GM21447 (cell line): ENCODE data around the gene CDS1.
"Not testable (repeated sequence)": the region's sequence is repeated elsewhere in the genome, so short reads cannot be mapped to it uniquely, and the experiment has no call there.

Experiments used
- ATAC-seq: cut with Tn5 transposase; IDR thresholded peaks from one replicate; pipeline ENCODE4 v1.9.1; 2021; ENCODE audit not compliant: unreplicated experiment

The CDS1 gene

GRCh38 chr4:84669201-84669600, 86.3 kb downstream of the CDS1 start:
- ATAC-seq, result no peak

- no peak for ATAC-seq
Measured at GRCh38 chr4:84672177-84672576, 89.2 kb downstream of the CDS1 start.

DNA sequence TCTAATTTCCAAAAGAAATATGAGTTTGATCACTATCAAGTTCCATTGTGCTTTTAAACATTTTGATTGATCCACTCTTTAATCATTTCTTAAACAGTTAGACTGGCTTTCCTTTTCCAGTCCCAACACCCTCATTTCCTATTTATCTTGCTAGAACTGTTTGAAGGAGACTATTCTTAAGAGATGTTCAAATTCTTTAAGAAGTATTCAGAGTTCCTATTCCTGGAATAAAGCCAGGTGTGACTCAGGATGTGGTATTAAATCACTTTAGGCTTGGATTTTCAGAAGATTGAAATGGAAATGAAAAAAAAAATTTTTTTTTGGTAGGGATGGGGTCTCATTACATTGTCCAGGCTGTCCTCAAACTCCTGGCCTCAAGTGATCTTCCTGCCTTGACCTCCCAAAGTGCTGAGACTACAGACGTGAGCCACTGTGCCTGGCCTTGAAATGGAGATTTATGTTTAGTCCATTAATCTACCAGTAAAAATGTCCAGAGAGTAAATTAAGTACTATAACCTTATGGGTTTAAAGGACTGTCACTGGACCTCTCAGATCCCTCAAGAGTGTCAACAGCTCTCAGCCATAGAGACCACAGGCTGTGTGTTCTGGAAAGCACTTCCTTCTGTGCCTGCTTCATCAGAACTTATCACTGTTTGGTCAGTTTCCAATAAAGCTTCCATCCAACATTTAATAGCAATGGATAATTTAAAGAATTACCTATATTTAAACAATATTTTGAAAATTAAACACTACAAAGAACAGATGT, 90.7 kb downstream of the CDS1 start:
- ATAC-seq, result no peak

DNA sequence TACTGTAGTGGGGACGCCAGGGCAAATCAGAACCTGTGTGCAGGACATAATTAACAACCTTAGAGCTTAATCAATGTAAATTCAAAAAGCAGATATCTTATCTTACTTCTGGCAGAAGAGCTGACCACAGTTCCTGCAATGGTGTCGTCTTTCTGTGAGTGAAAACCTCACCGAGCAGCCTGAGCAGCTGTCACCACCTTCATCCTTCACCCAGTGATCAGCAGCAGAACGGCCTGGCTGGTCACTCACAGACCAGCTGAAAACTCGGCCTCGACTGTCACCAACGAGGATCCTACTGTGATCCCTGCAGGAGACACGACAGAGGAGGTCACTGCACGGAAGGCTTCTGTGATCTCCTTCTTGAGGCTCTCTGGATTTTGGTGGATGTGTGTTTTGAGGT, 94.2 kb downstream of the CDS1 start:
- no peak for ATAC-seq

DNA sequence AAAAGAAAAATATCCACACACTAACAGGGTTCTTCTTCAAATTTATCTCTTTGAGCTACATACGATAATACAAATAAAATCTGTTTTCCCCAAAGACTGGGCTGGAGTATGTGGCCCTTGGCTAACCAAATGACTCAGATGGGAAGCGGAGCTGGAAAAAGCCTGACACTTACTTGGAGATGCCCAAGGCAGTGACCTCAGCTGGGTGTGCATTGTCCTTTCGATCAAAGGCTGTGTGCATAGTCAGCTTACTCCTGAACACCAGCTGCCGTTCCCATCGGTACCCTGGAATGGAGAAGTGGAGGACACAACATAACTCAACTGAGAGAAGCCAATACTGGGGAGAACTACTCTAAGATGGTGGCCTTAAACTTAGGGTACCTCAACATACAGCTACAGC, 95.1 kb downstream of the CDS1 start:
- ATAC-seq, result no peak

GRCh38 chr4:84678976-84679744, 96.2 kb downstream of the CDS1 start:
- no peak for ATAC-seq

- no peak for ATAC-seq
Measured at GRCh38 chr4:84680956-84681355, 98.0 kb downstream of the CDS1 start.

DNA sequence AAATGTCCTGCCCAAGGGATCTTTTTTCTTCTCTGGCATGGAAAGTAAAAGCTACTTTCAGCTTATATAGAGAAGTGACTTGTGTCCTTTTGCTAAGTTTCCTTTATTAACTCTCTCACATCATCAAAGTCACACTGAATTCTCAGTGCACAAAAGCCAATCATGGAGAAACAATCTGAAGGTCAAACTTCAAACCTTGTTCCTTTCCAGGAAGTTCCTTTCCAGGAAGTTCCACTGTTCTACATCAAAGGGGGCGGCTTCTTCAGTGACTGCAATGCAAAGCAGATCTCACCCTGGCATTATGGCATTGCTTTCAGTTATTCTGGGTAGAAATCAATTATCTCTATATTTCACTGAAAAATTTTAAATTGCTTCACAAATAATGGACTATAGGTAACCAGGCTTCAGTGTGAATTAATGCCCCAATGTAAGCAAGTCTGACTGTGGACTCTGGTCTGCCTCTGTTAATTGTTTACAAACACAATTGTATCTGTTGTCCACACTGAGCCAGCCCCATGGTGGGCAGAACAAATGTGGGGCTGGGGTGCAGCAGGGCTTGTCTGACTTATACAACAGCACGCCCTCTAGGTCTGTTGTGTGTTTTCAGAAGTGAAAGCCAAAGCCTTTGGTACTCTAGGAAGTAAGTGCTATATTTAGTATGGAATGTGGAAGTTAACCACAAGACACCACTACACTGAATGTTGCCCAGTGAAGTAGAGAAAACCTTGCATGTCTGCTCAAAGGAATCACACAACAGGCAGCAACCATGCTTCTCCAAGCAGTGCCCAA, 98.8 kb downstream of the CDS1 start:
- ATAC-seq, result no peak

- not testable (repeated sequence) for ATAC-seq
Measured at GRCh38 chr4:84682661-84683060, 99.7 kb downstream of the CDS1 start.

GRCh38 chr4:84683064-84683850, 100.3 kb downstream of the CDS1 start:
- no peak for ATAC-seq

GRCh38 chr4:84684361-84684760, 101.4 kb downstream of the CDS1 start:
- no peak for ATAC-seq

DNA sequence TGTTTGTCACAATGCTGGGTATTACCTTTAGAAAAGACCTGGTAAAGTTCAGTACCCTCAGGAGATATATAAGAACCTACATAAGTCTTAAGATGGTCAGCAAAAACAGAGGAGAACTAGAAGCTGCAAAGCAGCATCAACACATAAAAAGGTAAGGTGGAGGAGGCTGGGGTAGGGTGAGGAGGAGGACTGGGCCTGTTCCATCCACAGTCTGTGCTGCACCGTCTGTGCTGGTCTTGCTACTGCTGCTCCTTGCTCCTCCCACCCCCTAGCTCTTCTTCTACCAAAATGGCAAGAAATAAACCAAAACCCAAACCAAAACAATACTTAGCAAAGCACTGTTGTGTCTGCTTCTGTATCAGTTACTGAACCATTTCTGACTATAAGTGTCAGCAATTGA, 102.2 kb downstream of the CDS1 start:
- no peak for ATAC-seq

DNA sequence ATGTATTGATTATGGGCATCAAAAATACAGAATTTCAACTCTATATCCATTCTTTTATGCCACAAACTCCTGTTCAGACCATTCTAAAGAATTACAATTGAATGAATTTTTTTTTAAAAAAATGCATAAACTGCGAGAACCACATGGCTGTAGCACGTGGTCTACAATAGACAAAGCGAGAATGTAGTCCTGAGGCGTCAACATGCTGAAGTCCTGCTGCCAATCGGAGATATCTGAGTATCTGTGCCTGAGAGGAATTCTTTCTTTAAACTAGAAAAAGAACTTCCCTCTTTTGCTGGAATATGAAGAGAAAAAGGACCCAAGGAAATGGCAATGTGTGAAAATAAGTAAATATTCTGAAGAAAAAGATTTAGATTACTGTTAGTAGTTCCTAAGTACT, 105.7 kb downstream of the CDS1 start:
- ATAC-seq, result no peak

- no peak for ATAC-seq
Measured at GRCh38 chr4:84689197-84689596, 106.3 kb downstream of the CDS1 start.

DNA sequence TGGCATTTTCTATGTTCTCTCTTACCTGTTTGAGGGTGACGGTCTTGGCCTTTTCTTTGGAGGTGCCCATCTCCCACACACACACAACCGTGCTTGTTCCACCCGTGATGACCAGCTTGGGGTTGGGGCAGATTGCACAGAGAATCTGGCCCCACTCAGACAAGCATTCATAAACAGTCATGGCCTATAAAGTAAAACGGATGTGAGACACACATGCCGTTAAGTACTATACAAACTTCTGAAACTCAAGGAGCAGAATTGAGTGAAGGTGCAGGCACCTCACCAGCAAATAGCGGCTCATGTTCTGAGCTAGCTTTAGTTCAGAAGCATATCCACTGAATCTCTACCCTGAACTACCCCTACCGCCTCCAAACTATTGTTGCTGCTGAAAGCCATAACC, 107.6 kb downstream of the CDS1 start:
- ATAC-seq, result no peak

GRCh38 chr4:84691170-84691691, 108.3 kb downstream of the CDS1 start:
- no peak for ATAC-seq

GRCh38 chr4:84691800-84692199, 108.9 kb downstream of the CDS1 start:
- ATAC-seq, result no peak

GRCh38 chr4:84697159-84697558, 114.2 kb downstream of the CDS1 start:
- ATAC-seq, result no peak

- ATAC-seq, result no peak
Measured at GRCh38 chr4:84697615-84698201, 114.8 kb downstream of the CDS1 start.

DNA sequence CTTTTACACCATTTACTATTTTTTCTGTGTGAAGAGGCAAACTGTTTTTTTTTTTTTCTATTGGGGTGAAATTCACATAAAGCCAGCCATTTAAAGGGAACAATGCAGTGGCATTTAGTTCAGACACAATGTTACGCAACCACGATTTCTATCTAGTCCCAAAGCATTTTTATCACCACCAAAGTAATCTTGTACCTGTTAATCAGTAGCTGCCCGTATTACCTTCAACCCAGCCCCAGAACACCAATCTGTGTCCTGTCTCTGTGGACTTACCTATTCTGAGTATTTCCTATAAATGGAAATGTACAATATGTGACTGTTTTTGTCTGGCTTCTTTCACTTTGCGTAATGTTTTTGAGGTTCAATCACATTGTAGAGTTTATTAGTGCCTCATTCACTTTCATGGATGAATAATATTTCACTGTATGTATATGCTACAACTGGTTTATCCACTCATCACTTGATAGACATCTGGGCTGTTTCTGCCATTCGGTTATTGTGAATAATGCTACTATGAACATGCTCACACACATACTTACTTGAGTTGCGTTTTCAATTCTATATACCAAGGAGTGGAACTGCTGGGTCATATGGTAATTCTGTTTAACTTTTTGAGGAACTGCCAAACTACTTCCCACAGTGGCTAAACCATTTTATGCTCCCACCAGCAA, 116.2 kb downstream of the CDS1 start:
- ATAC-seq, result no peak
